ENCODE data around the gene MAP4K2. TPM values are rescaled to one million over a fixed set of nuclear protein-coding genes. Genes with fewer than 3 reads are reported as not detected.

The MAP4K2 gene
- polyA plus RNA-seq, 4 donors = 9.2 to 13.6 (median 9.9) TPM

GRCh38 chr11:64787526-64788320 is 15.3 kb downstream of the MAP4K2 start:
- H3K27ac ChIP-seq (ENCODE audit: low read depth in 1 of 3, low read length in 2 of 3) = peak overlapping the region in 1 of 3 donors; percentile 55
- H3K27me3 ChIP-seq (ENCODE audit: control insufficient read depth in 3 of 3, insufficient read depth in 3 of 3, low read length in 3 of 3) = no peaks in the 10 kb centered on the region
- FAIRE-seq (no peak), DNase-seq (peak; percentile 82 to 85)
- H3K4me1 ChIP-seq (ENCODE audit: control insufficient read depth in 3 of 3, insufficient read depth in 2 of 3, low read depth in 1 of 3, low read length in 2 of 3) = peaks cover 0 to 17% (median 0%) of the 10 kb centered on the region in 3 donors
- peaks cover 0 to 43% (median 0%) of the 10 kb centered on the region in 3 donors for H3K36me3 ChIP-seq (ENCODE audit: control insufficient read depth in 3 of 3, insufficient read depth in 2 of 3, low read depth in 1 of 3, low read length in 3 of 3)
- no peaks in the 10 kb centered on the region for H3K9me3 ChIP-seq (ENCODE audit: control insufficient read depth in 2 of 2, insufficient read depth in 1 of 2, low read depth in 1 of 2, low read length in 1 of 2)
- 18 to 36% (median 34%) methylated on average over 15 of the region's 15 CpGs for WGBS, 3 donors
- H3K4me3 ChIP-seq (ENCODE audit: low read depth in 1 of 3, low read length in 3 of 3) = no peak overlapping the region

- peaks cover 0 to 17% (median 0%) of the 10 kb centered on the region in 3 donors for H3K4me1 ChIP-seq (ENCODE audit: control insufficient read depth in 3 of 3, insufficient read depth in 2 of 3, low read depth in 1 of 3, low read length in 2 of 3)
- FAIRE-seq (no peak), DNase-seq (no peak)
- no peaks in the 10 kb centered on the region for H3K9me3 ChIP-seq (ENCODE audit: control insufficient read depth in 2 of 2, insufficient read depth in 1 of 2, low read depth in 1 of 2, low read length in 1 of 2)
- H3K36me3 ChIP-seq (ENCODE audit: control insufficient read depth in 3 of 3, insufficient read depth in 2 of 3, low read depth in 1 of 3, low read length in 3 of 3) = peaks cover 0 to 31% (median 0%) of the 10 kb centered on the region in 3 donors
- 90 to 93% (median 92%) methylated on average over 10 of the region's 10 CpGs for WGBS, 3 donors
- H3K4me3 ChIP-seq (ENCODE audit: low read depth in 1 of 3, low read length in 3 of 3) = no peak overlapping the region
- H3K27ac ChIP-seq (ENCODE audit: low read depth in 1 of 3, low read length in 2 of 3) = no peak overlapping the region
- H3K27me3 ChIP-seq (ENCODE audit: control insufficient read depth in 3 of 3, insufficient read depth in 3 of 3, low read length in 3 of 3) = no peaks in the 10 kb centered on the region
Measured at GRCh38 chr11:64786308-64786707, 16.7 kb downstream of the MAP4K2 start.

- H3K27ac ChIP-seq (ENCODE audit: low read depth in 1 of 3, low read length in 2 of 3) = no peak overlapping the region
- no peak for DNase-seq
Measured at GRCh38 chr11:64784813-64785581, 18.0 kb downstream of the MAP4K2 start.

GRCh38 chr11:64778473-64779298 is 24.3 kb downstream of the MAP4K2 start, which contains the start of gene SF1:
Gene SF1 (minus strand): TSS chr11:64778542. CDS start chr11:64778392, 150 bp downstream.
- Histone ChIP-seq H3K36me3 (ENCODE audit: control insufficient read depth in 3 of 3, insufficient read depth in 2 of 3, low read depth in 1 of 3, low read length in 3 of 3) (peaks cover 8 to 21% (median 12%) of the 10 kb centered on the region in 3 donors), H3K27me3 (ENCODE audit: control insufficient read depth in 3 of 3, insufficient read depth in 3 of 3, low read length in 3 of 3) (no peaks in the 10 kb centered on the region), H3K27ac (ENCODE audit: low read depth in 1 of 3, low read length in 2 of 3) (peak within 1 kb of the TSS; percentile 97 to 100 (median 98)), H3K4me3 (ENCODE audit: low read depth in 1 of 3, low read length in 3 of 3) (peak within 1 kb of the TSS; percentile 83 to 95 (median 92)), H3K9me3 (ENCODE audit: control insufficient read depth in 2 of 2, insufficient read depth in 1 of 2, low read depth in 1 of 2, low read length in 1 of 2) (no peaks in the 10 kb centered on the region), H3K4me1 (ENCODE audit: control insufficient read depth in 3 of 3, insufficient read depth in 2 of 3, low read depth in 1 of 3, low read length in 2 of 3) (peaks cover 2 to 7% (median 5%) of the 10 kb centered on the region in 3 donors)
- FAIRE-seq = no peak
- WGBS, 3 donors = 0 to 1% (median 0%) methylated on average over 60 to 80 of the region's 80 CpGs
- DNase-seq = peak; percentile 100

More at GRCh38 chr11:64784813-64785581, 18.0 kb downstream of the MAP4K2 start:
- H3K4me3 ChIP-seq (ENCODE audit: low read depth in 1 of 3, low read length in 3 of 3) = no peak overlapping the region
- no peak for FAIRE-seq
- H3K9me3 ChIP-seq (ENCODE audit: control insufficient read depth in 2 of 2, insufficient read depth in 1 of 2, low read depth in 1 of 2, low read length in 1 of 2) = no peaks in the 10 kb centered on the region
- H3K36me3 ChIP-seq (ENCODE audit: control insufficient read depth in 3 of 3, insufficient read depth in 2 of 3, low read depth in 1 of 3, low read length in 3 of 3) = peaks cover 0 to 22% (median 0%) of the 10 kb centered on the region in 3 donors
- WGBS, 3 donors = 75 to 82% (median 81%) methylated on average over 12 of the region's 12 CpGs
- H3K4me1 ChIP-seq (ENCODE audit: control insufficient read depth in 3 of 3, insufficient read depth in 2 of 3, low read depth in 1 of 3, low read length in 2 of 3) = peaks cover 0 to 16% (median 0%) of the 10 kb centered on the region in 3 donors
- H3K27me3 ChIP-seq (ENCODE audit: control insufficient read depth in 3 of 3, insufficient read depth in 3 of 3, low read length in 3 of 3) = no peaks in the 10 kb centered on the region

GRCh38 chr11:64778223-64778472 is 24.9 kb downstream of the MAP4K2 start:
- Histone ChIP-seq H3K36me3 (ENCODE audit: control insufficient read depth in 3 of 3, insufficient read depth in 2 of 3, low read depth in 1 of 3, low read length in 3 of 3) (peaks cover 11 to 24% (median 16%) of the 10 kb centered on the region in 3 donors), H3K4me3 (ENCODE audit: low read depth in 1 of 3, low read length in 3 of 3) (peak overlapping the region; percentile 66 to 95 (median 92)), H3K27ac (ENCODE audit: low read depth in 1 of 3, low read length in 2 of 3) (peak overlapping the region; percentile 97 to 100 (median 98)), H3K4me1 (ENCODE audit: control insufficient read depth in 3 of 3, insufficient read depth in 2 of 3, low read depth in 1 of 3, low read length in 2 of 3) (peaks cover 2 to 7% (median 5%) of the 10 kb centered on the region in 3 donors), H3K9me3 (ENCODE audit: control insufficient read depth in 2 of 2, insufficient read depth in 1 of 2, low read depth in 1 of 2, low read length in 1 of 2) (no peaks in the 10 kb centered on the region), H3K27me3 (ENCODE audit: control insufficient read depth in 3 of 3, insufficient read depth in 3 of 3, low read length in 3 of 3) (no peaks in the 10 kb centered on the region)
- FAIRE-seq (no peak), DNase-seq (no peak)
- WGBS, 3 donors = 0 to 1% methylated on average over 11 to 28 of the region's 28 CpGs; no CpG with 5 or more reads in 1 of the 3 donors

GRCh38 chr11:64777449-64778222 is 25.4 kb downstream of the MAP4K2 start:
- Histone ChIP-seq H3K27ac (ENCODE audit: low read depth in 1 of 3, low read length in 2 of 3) (peak overlapping the region; percentile 97 to 100 (median 98)), H3K4me1 (ENCODE audit: control insufficient read depth in 3 of 3, insufficient read depth in 2 of 3, low read depth in 1 of 3, low read length in 2 of 3) (peaks cover 2 to 7% (median 5%) of the 10 kb centered on the region in 3 donors), H3K27me3 (ENCODE audit: control insufficient read depth in 3 of 3, insufficient read depth in 3 of 3, low read length in 3 of 3) (no peaks in the 10 kb centered on the region), H3K9me3 (ENCODE audit: control insufficient read depth in 2 of 2, insufficient read depth in 1 of 2, low read depth in 1 of 2, low read length in 1 of 2) (no peaks in the 10 kb centered on the region), H3K4me3 (ENCODE audit: low read depth in 1 of 3, low read length in 3 of 3) (peak overlapping the region; percentile 83 to 95 (median 92)), H3K36me3 (ENCODE audit: control insufficient read depth in 3 of 3, insufficient read depth in 2 of 3, low read depth in 1 of 3, low read length in 3 of 3) (peaks cover 15 to 28% (median 19%) of the 10 kb centered on the region in 3 donors)
- FAIRE-seq (no peak), DNase-seq (peak; percentile 89 to 95)
- 0 to 1% (median 1%) methylated on average over 14 to 98 of the region's 98 CpGs for WGBS, 3 donors

GRCh38 chr11:64776875-64777274 is 26.1 kb downstream of the MAP4K2 start:
- DNase-seq = no peak
- Histone ChIP-seq H3K4me1 (ENCODE audit: control insufficient read depth in 3 of 3, insufficient read depth in 2 of 3, low read depth in 1 of 3, low read length in 2 of 3) (peaks cover 2 to 7% (median 5%) of the 10 kb centered on the region in 3 donors), H3K27me3 (ENCODE audit: control insufficient read depth in 3 of 3, insufficient read depth in 3 of 3, low read length in 3 of 3) (no peaks in the 10 kb centered on the region), H3K9me3 (ENCODE audit: control insufficient read depth in 2 of 2, insufficient read depth in 1 of 2, low read depth in 1 of 2, low read length in 1 of 2) (no peaks in the 10 kb centered on the region), H3K36me3 (ENCODE audit: control insufficient read depth in 3 of 3, insufficient read depth in 2 of 3, low read depth in 1 of 3, low read length in 3 of 3) (peaks cover 17 to 29% (median 22%) of the 10 kb centered on the region in 3 donors), H3K4me3 (ENCODE audit: low read depth in 1 of 3, low read length in 3 of 3) (peak overlapping the region; percentile 83 to 95 (median 92)), H3K27ac (ENCODE audit: low read depth in 1 of 3, low read length in 2 of 3) (peak overlapping the region in 1 of 3 donors; percentile 14)
- 4 to 11% (median 5%) methylated on average over 3 of the region's 3 CpGs for WGBS, 3 donors
- no peak for FAIRE-seq

Data from small intestine (tissue), 7 donors.